GM12865 (cell line): ENCODE results near the gene TEX10.
"Not testable (repeated sequence)": the region's sequence is repeated elsewhere in the genome, so short reads cannot be mapped to it uniquely, and the experiment has no call there.

Experiments
- DNase-seq: peaks from one replicate; pipeline ENCODE4 v3.0.0; 2010; ENCODE audit warnings: low read depth
- H3K4me3 ChIP-seq: 2 replicates; pipeline ENCODE4 v1.5.1; 2011; ENCODE audit warnings: mild to moderate bottlenecking, low read depth, low read length, control low read depth
- TF ChIP-seq, protein P1 (sequence below): IDR thresholded peaks from 2 replicates; pipeline ENCODE4 v1.5.1; 2011; ENCODE audit warnings: low read length, control low read depth, low read depth, inconsistent platforms; ENCODE audit not compliant: insufficient read depth; ENCODE audit errors: missing control alignments

Gene TEX10

DNA sequence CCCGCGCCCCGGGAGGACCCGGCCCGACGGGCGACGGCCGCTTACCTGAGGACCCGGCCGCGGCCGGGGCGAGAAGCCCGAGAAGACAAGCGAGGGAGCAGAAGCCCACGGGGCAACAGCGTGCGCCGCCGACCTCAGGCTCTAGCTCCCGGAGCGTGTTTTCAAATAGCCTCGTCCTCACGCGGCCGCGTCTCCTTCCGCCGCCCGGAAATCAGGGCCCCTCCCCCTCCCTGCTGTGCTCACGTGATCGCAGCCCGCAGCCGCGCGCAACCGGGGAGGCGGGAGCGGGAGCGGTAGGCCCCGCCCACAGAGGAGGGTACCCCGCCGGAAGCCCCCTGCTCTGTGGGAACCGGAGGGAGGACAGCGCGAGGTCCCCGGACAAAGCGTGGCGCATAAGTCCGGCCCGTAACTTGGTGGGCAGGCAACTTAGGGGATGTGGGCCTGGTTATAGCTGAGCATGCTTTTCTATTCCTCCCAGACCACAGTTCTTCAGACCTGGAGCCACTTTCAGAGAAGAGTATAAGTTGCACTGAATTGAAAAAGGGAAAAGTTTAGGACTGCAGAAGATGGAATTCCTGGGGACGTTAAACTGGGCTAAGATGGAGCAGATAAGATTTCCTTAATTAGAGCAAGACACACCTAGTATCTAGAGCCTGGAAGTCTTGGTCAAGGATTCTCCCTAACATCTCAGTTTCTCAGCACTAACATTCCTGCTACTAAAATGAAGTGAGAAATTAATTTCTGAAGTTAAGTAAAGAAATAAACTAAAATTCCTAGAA lies at the start of gene TEX10:
TSS of gene TEX10 (minus strand) at position 216 of the 779 bp plus-strand sequence. CDS start 3,579 bp downstream, outside the sequence.
- peak within 1 kb of the TSS; percentile 76 for H3K4me3 ChIP-seq
- TF ChIP-seq, protein P1, sequence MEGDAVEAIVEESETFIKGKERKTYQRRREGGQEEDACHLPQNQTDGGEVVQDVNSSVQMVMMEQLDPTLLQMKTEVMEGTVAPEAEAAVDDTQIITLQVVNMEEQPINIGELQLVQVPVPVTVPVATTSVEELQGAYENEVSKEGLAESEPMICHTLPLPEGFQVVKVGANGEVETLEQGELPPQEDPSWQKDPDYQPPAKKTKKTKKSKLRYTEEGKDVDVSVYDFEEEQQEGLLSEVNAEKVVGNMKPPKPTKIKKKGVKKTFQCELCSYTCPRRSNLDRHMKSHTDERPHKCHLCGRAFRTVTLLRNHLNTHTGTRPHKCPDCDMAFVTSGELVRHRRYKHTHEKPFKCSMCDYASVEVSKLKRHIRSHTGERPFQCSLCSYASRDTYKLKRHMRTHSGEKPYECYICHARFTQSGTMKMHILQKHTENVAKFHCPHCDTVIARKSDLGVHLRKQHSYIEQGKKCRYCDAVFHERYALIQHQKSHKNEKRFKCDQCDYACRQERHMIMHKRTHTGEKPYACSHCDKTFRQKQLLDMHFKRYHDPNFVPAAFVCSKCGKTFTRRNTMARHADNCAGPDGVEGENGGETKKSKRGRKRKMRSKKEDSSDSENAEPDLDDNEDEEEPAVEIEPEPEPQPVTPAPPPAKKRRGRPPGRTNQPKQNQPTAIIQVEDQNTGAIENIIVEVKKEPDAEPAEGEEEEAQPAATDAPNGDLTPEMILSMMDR = no peak

DNA sequence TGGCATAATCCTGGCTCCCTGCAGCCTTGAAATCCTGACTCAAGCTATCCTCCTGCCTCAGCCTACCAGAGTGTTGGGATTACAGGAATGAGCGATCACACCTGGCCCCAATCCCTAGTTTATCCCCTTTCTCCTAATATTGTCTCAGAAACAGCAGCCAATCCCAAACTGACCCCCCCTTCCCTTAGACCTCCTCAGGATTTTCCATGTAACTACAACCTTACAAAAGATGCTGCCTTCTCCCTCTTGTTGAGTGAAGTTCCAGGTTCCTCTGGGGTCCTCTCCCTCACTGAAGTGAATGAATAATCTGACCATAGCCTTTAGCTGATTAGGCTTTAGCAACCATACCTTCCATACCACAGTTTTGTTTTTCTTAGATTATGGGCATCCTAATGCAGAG lies 48.3 kb upstream of the TEX10 start:
- H3K4me3 ChIP-seq = no peak overlapping the region
- no peak for DNase-seq
- TF ChIP-seq, protein P1 = no peak

More for the DNA sequence above, at the start of gene TEX10:
- DNase-seq = peak; percentile 95

DNA sequence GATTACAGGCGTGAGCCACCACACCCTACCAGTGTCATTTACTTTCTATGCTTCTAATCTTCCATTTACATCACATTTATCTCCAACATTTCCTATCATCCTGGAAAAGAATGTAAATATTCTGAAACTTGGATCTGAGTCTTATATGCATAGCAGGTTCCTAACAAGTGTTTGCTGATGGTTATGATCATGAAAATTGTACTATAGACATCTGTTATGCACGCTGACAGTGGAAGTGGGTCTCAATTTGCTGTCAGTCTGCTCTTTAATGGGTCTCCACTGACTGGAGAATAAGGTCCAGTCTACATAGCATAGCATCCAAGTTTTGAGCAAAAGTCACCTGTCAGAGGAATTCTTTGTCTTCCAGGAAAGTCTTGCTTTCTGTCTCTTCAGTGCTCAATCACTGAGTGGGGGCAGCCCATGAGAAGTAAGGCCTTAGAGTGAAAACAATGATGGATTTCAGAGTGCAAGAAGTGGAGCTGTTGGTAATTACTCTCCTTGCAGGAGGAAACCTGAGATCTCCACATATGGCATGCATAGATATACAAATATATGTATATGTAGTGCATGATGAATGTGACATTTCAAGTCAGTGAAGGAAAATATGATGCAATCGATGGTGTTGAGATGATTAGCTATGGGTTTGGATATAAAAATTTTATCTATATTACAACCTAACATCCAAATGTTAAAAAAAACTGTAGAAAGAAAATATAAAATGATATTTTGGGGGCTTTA lies 45.0 kb upstream of the TEX10 start:
- H3K4me3 ChIP-seq = no peak overlapping the region
- TF ChIP-seq, protein P1 = no peak
- no peak for DNase-seq

DNA sequence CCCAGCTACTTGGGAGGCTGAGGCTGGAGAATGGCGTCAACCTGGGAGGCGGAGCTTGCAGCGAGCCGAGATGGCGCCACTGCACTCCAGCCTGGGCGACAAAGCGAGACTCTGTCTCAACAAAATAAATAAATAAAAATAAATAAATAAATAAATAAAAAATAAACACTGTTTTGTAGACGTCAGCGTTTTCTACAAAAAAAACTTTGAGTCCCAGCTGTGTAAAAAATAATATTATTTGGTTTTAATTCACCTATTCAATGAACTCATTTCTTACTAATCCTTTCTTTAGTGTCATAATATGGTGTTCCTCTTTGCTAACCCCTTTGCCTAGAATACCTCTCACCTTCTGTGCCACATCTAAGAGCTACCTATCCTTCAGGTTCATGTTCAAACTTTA lies 44.0 kb upstream of the TEX10 start:
- TF ChIP-seq, protein P1 = no peak

DNA sequence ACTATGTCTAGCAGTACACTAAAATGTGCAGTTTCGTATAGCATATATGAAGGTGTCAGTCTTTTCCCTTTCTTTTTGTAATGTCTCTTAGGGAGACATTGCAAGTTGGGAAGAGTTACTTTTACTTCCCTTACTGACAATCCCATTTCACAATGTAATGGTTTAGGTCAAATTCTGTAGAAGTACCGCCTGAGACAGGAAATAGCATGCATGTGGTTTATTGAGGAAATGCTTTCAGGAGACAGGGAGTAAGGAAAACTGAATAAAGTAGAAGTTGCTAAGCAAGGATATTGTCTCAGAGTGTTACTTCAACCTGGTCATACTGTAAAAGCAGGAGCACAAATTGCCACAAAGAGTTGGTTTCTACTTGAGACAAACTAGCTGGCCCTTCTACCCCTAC lies 42.1 kb upstream of the TEX10 start:
- H3K4me3 ChIP-seq = no peak overlapping the region
- TF ChIP-seq, protein P1 = no peak
- DNase-seq = no peak

More for the DNA sequence above, 44.0 kb upstream of the TEX10 start:
- no peak for DNase-seq
- no peak overlapping the region for H3K4me3 ChIP-seq

DNA sequence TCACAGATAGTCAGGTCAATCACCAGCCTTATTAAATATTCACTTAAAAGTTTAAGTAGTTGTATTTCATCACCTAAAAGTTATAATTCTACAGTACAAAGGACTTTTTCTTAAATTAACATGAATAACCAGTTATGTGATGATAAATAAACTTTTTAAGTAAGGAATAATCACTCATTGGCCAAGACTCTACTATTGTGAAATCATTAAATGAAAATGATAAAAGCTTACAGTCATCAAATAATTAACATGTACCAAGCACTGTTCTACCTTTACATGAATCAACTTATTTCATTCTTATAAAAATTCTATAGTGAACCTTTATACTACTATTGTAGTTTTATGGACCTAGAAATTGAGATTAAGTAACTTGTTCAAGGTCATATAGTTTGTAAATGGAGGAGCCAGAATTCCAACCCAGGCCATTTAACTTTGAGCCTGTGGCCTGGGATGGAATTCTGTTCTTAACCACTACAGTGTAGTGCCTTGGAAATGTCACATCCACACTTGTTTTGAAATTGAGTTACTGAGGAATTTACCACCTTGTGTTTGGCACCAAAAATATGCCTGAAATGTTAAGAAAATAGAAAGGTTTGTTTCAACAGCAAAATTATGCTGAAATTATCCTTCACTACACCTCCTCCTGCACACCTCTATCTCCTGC lies 41.4 kb upstream of the TEX10 start:
- DNase-seq = no peak
- TF ChIP-seq, protein P1 = no peak
- H3K4me3 ChIP-seq = no peak overlapping the region

DNA sequence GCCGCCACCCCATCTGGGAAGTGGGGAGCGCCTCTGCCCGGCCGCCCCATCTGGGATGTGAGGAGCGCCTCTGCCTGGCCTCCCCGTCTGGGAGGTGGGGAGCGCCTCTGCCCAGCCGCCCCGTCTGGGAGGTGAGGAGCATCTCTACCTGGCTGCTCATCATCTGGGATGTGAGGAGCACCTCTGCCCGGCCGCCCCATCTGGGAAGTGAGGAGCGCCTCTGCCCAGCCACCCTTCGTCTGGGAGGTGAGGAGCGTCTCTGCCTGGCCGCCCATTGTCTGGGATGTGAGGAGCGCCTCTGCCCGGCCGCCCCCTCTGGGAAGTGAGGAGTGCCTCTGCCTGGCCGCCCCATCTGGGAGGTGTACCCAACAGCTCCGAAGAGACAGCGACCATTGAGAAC lies 40.2 kb upstream of the TEX10 start:
- not testable (repeated sequence) for DNase-seq, H3K4me3 ChIP-seq
